ENCODE results near the gene ATP10D.
"Not testable (repeated sequence)": the region's sequence is repeated elsewhere in the genome, so short reads cannot be mapped to it uniquely, and the experiment has no call there.

- TF ChIP-seq CTCF (IDR thresholded peaks at IDR 0.05 in 2 of 3, conservative IDR thresholded peaks at IDR 0.05 in 1 of 3; ENCODE audit: borderline replicate concordance in 1 of 3, insufficient read depth in 1 of 3, low read depth in 2 of 3, low read length in 2 of 3); POLR2AphosphoS5 (IDR thresholded peaks at IDR 0.05; ENCODE audit: low read depth, low read length); REST (IDR thresholded peaks at IDR 0.05; ENCODE audit: low read depth): not testable (repeated sequence)
Measured at GRCh38 chr4:47555920-47556319, 70.8 kb downstream of the ATP10D start.

All from HCT116 (cell line).